PC-9 (cell line): Measurements from ENCODE around the gene SUOX.

ENCODE experiments used
- EZH2 ChIP-seq: fragments of 200-600 bp; sonication (generic); IDR thresholded peaks from 2 replicates; pipeline ENCODE4 v1.8.0; 2017; ENCODE audit warnings: antibody characterized with exemption, low read depth
- TF ChIP-seq, protein P1 (sequence below): fragments of 200-600 bp; sonication (generic); conservative IDR thresholded peaks from 2 replicates; pipeline ENCODE4 v1.6.1; 2017; ENCODE audit warnings: mixed run types, antibody characterized with exemption, mild to moderate bottlenecking, moderate library complexity

GRCh38 chr12:56040963-56041551 is 44.0 kb downstream of the SUOX start:
- TF ChIP-seq, protein P1, sequence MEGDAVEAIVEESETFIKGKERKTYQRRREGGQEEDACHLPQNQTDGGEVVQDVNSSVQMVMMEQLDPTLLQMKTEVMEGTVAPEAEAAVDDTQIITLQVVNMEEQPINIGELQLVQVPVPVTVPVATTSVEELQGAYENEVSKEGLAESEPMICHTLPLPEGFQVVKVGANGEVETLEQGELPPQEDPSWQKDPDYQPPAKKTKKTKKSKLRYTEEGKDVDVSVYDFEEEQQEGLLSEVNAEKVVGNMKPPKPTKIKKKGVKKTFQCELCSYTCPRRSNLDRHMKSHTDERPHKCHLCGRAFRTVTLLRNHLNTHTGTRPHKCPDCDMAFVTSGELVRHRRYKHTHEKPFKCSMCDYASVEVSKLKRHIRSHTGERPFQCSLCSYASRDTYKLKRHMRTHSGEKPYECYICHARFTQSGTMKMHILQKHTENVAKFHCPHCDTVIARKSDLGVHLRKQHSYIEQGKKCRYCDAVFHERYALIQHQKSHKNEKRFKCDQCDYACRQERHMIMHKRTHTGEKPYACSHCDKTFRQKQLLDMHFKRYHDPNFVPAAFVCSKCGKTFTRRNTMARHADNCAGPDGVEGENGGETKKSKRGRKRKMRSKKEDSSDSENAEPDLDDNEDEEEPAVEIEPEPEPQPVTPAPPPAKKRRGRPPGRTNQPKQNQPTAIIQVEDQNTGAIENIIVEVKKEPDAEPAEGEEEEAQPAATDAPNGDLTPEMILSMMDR = no peak
- TF ChIP-seq EZH2 = no peak
